ENCODE measurements around the gene RTCB. TPM values are rescaled to one million over a fixed set of nuclear protein-coding genes. Genes with fewer than 3 reads are reported as not detected.

RTCB gene
- total RNA-seq, result 10 to 100 TPM; 53.7 to 76.4 (median 56.6) TPM

DNA sequence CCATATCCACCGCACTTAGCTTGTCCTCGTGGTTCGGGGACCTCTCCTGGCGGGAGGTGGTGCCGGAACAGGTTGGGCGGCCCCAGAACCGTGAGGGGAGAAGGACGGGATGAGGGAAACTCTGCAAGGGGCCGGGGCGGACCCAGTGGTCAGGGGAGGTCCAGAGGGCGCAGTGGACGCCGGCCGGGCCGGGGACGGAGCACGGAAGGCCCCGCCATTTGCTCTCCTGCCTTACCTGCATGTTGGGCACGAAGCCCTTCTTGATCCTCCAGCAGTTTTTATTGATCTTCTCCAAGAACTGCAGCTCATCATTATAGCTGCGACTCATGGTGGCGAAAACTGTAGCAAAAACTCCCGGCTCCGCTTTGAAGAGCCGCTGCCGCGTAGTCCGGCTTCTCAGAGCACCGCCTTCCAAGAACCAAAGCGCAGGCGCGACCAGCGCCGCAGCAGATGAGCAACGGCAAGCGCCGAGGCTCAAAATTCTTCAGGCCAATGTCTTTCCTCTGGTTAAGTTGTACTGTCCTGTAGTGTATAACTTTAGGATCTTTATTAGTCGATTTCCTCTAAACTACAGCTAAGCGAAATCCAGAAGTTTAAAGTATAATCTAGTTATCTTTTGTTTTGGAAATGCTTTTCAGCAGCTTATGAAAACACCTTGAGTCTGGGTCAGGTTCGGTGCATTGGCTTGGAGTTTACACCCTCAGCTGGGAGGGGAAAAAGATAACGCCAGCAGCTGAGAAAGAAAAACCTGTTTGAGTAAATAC is at the start of gene RTCB:
Gene RTCB, minus strand, starts transcription at position 419 of the 764 bp plus-strand sequence. Its CDS starts 91 bp downstream, at position 328.
- in situ Hi-C loops (cut with MboI; ENCODE audit: low sequenced_read_pairs in 4 of 4), result loop anchor here in 2 of 4 donors (5.0 kb wide), 2 partner anchors 60 to 65 kb away; partner anchors contain the start of gene FBXO7 (in 1 of the 2)
- Histone ChIP-seq H3K4me3 (peak within 1 kb of the TSS; percentile 91 to 96 (median 92)), H3K4me1 (peaks cover 11 to 27% of the 10 kb centered on the region in 2 donors), H3K27ac (peak within 1 kb of the TSS; percentile 77 to 85 (median 80)), H3K27me3 (no peaks in the 10 kb centered on the region), H3K36me3 (peaks cover 0 to 17% of the 10 kb centered on the region in 2 donors), H3K9me3 (no peaks in the 10 kb centered on the region)
- peak; percentile 90 to 92 for ATAC-seq
- DNase-seq, result peak; percentile 74 to 85
- TF ChIP-seq, protein P1, sequence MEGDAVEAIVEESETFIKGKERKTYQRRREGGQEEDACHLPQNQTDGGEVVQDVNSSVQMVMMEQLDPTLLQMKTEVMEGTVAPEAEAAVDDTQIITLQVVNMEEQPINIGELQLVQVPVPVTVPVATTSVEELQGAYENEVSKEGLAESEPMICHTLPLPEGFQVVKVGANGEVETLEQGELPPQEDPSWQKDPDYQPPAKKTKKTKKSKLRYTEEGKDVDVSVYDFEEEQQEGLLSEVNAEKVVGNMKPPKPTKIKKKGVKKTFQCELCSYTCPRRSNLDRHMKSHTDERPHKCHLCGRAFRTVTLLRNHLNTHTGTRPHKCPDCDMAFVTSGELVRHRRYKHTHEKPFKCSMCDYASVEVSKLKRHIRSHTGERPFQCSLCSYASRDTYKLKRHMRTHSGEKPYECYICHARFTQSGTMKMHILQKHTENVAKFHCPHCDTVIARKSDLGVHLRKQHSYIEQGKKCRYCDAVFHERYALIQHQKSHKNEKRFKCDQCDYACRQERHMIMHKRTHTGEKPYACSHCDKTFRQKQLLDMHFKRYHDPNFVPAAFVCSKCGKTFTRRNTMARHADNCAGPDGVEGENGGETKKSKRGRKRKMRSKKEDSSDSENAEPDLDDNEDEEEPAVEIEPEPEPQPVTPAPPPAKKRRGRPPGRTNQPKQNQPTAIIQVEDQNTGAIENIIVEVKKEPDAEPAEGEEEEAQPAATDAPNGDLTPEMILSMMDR (IDR thresholded peaks at IDR 0.05 in 4 of 5, conservative IDR thresholded peaks at IDR 0.05 in 1 of 5), result peak in 1 of 5 experiments; percentile 7
- peak; percentile 64 to 76 for TF ChIP-seq POLR2A (IDR thresholded peaks at IDR 0.05)
- intact Hi-C loops (cut with DNase I; ENCODE audit: low total_unique reads), result loop anchor here (1.0 to 5.0 kb wide), 3 partner anchors 63 to 660 kb away; partner anchors contain the start of genes DEPDC5 and PRR14L

DNA sequence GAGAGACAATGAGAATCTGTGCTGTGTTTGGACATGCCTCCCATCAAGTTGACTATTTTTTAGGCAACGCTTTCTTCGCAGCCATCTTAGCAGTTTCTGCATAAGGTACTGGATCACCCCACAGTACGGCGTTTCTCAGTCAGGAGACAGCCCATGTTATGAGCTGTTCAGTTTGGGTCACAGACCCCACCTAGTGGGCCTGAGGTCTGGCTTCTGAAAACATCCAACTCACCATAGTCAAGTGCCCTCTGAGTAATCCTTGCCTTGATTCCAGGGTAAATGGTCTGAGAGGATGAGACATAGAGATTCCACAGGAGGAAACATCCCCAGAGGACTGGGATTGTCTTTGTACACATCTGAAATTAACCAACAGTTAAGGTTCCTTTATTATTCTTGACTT is 45.0 kb upstream of the RTCB start:
- TF ChIP-seq, protein P1 (IDR thresholded peaks at IDR 0.05 in 4 of 5, conservative IDR thresholded peaks at IDR 0.05 in 1 of 5), result no peak
- TF ChIP-seq POLR2A (IDR thresholded peaks at IDR 0.05), result no peak
- Histone ChIP-seq H3K27me3 (peaks cover 0 to 10% (median 7%) of the 10 kb centered on the region in 3 donors), H3K9me3 (no peaks in the 10 kb centered on the region), H3K36me3 (no peaks in the 10 kb centered on the region), H3K27ac (no peak overlapping the region), H3K4me1 (no peaks in the 10 kb centered on the region), H3K4me3 (no peak overlapping the region)
- ATAC-seq, result no peak
- in situ Hi-C loops (cut with MboI; ENCODE audit: low sequenced_read_pairs in 4 of 4), result loop anchor here in 3 of 4 donors (25.0 kb wide), 2 partner anchors 470 to 495 kb away; no protein-coding TSS in a partner anchor
- intact Hi-C loops (cut with DNase I; ENCODE audit: low total_unique reads), result no loop called here
- no peak for DNase-seq

DNA sequence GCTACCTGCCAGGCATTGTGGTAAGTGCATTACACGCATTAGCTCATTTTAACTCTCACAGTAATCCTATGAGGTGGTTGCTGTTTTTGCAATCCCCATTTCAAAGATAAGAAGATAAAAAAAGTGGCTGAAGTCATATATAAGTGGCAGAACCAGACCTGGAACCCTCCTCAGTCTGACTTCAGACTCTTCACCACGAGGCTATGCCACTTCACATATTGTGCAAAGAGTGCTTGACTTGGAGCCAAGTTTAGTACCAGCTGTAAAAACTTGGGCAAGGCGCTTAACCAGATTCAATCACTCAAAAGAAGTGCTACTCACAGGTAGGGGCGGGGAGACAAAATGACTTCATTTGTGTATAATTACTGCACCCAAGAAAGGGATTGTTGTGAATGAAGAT is 36.9 kb upstream of the RTCB start:
- in situ Hi-C loops (cut with MboI; ENCODE audit: low sequenced_read_pairs in 4 of 4), result no loop called here
- TF ChIP-seq, protein P1 (IDR thresholded peaks at IDR 0.05 in 4 of 5, conservative IDR thresholded peaks at IDR 0.05 in 1 of 5), result no peak
- no peak for TF ChIP-seq POLR2A (IDR thresholded peaks at IDR 0.05)
- no peak for DNase-seq
- ATAC-seq, result no peak
- intact Hi-C loops (cut with DNase I; ENCODE audit: low total_unique reads), result no loop called here
- Histone ChIP-seq H3K27ac (no peak overlapping the region), H3K36me3 (no peaks in the 10 kb centered on the region), H3K4me3 (no peak overlapping the region), H3K27me3 (peaks cover 0 to 6% (median 0%) of the 10 kb centered on the region in 3 donors), H3K9me3 (no peaks in the 10 kb centered on the region), H3K4me1 (no peaks in the 10 kb centered on the region)

DNA sequence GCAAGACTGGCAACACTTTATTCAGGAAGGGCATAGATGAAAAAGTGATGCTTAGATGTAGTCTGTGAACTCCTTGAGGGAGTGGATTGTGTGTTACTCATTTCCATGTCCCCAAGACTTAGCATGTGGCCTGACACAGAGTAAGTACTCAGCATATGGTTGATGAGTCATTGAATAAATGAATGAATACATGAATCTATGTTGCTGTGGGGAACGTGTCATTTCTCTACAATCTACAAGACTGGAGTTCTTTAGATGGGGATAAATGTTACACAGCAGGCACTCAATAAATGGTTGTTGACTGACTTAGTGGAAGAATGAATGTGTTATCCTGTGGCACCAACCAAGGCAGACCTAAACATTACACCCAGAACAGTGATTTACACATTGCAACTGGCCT is 34.3 kb upstream of the RTCB start:
- H3K9me3 ChIP-seq, result no peaks in the 10 kb centered on the region
- no peak overlapping the region for H3K4me3 ChIP-seq
- TF ChIP-seq, protein P1 (IDR thresholded peaks at IDR 0.05 in 4 of 5, conservative IDR thresholded peaks at IDR 0.05 in 1 of 5), result no peak
- TF ChIP-seq POLR2A (IDR thresholded peaks at IDR 0.05), result no peak
- H3K4me1 ChIP-seq, result no peaks in the 10 kb centered on the region
- peaks cover 0 to 2% (median 0%) of the 10 kb centered on the region in 3 donors for H3K27me3 ChIP-seq
- in situ Hi-C loops (cut with MboI; ENCODE audit: low sequenced_read_pairs in 4 of 4), result no loop called here
- ATAC-seq, result no peak
- intact Hi-C loops (cut with DNase I; ENCODE audit: low total_unique reads), result no loop called here
- H3K27ac ChIP-seq, result no peak overlapping the region
- DNase-seq, result no peak
- no peaks in the 10 kb centered on the region for H3K36me3 ChIP-seq
